OCI-LY1 (cell line): ENCODE results near the gene PARD3.

Experiments
- EZH2 ChIP-seq: fragments of 200-600 bp; sonication (generic), shearing (Covaris generic); IDR thresholded peaks from 2 replicates; pipeline ENCODE4 v1.8.0; 2017; ENCODE audit warnings: borderline replicate concordance, mixed run types, mild to moderate bottlenecking, antibody characterized with exemption, low read length, moderate library complexity, mixed read lengths
- TF ChIP-seq, protein P1 (sequence below): fragments of 200-600 bp; sonication (generic), shearing (Covaris generic); IDR thresholded peaks from 2 replicates; pipeline ENCODE4 v1.5.1; 2017; ENCODE audit warnings: mild to moderate bottlenecking, antibody characterized with exemption, low read length, moderate library complexity, mixed read lengths

DNA sequence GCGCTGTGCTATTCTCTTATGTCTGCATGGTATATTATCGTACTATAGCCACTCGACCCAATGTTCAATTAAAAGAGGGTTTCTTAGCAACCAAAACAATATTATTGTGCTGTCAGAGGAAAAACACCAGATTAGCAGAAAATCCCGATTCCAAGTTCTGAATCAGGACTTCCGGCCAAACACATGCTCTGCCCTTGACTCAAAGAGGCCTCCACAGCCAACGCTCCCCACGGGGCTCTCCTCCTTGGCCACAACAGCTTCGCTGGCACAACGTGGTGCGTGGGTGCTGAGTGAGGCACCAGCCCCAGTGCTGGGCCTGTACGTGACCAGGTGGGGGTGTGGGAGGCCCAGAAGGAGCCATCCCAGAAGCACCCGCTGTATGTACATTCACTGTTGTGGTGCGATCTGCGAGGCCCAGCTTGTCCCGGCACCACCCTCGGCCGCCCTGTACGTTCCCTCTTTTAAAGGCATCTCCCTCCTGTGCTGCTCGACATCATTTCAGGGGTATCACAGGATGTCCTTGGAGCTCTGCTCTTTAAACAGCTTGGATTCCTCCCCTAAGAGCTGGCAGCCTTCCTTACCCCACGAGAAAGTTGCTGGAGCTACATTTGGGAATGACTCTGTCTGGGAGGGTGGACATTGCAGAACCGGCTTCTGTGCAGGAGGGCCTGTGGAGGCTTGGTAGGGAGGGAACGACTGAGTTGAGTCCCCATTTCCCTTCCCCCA lies 736.2 kb downstream of the PARD3 start:
- TF ChIP-seq, protein P1, sequence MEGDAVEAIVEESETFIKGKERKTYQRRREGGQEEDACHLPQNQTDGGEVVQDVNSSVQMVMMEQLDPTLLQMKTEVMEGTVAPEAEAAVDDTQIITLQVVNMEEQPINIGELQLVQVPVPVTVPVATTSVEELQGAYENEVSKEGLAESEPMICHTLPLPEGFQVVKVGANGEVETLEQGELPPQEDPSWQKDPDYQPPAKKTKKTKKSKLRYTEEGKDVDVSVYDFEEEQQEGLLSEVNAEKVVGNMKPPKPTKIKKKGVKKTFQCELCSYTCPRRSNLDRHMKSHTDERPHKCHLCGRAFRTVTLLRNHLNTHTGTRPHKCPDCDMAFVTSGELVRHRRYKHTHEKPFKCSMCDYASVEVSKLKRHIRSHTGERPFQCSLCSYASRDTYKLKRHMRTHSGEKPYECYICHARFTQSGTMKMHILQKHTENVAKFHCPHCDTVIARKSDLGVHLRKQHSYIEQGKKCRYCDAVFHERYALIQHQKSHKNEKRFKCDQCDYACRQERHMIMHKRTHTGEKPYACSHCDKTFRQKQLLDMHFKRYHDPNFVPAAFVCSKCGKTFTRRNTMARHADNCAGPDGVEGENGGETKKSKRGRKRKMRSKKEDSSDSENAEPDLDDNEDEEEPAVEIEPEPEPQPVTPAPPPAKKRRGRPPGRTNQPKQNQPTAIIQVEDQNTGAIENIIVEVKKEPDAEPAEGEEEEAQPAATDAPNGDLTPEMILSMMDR, result no peak
- TF ChIP-seq EZH2, result no peak
